PFSK-1 (cell line): ENCODE results near the gene PRDM16.

Experiments
- FOXP2 ChIP-seq: optimal IDR thresholded peaks from 2 replicates; pipeline ENCODE3; 2011; ENCODE audit warnings: borderline replicate concordance, control low read depth, inconsistent platforms; ENCODE audit not compliant: insufficient read depth; ENCODE audit errors: extremely low read length, extremely low read depth
- POLR2AphosphoS5 ChIP-seq: IDR thresholded peaks from 2 replicates; pipeline ENCODE4 v1.6.1; 2012; ENCODE audit warnings: low read depth, mild to moderate bottlenecking, control low read depth, low read length, moderate library complexity
- REST ChIP-seq, 2 experiments: IDR thresholded peaks; 2 replicates each; pipeline versions ENCODE4 v1.6.1 to v1.8.0; 2011 to 2012; ENCODE audit warnings: low read depth in 2 of 2, low read length in 2 of 2, control low read depth in 1 of 2, inconsistent platforms in 1 of 2, mild to moderate bottlenecking in 1 of 2, moderate library complexity in 1 of 2; ENCODE audit not compliant: insufficient read depth in 1 of 2
- SIN3A ChIP-seq: IDR thresholded peaks from 2 replicates; pipeline ENCODE4 v1.6.1; 2012; ENCODE audit warnings: mild to moderate bottlenecking, low read length, moderate library complexity, borderline replicate concordance; ENCODE audit not compliant: insufficient read depth
- TAF1 ChIP-seq: IDR thresholded peaks from 2 replicates; pipeline ENCODE4 v1.6.1; 2012; ENCODE audit warnings: low read length, control low read depth, borderline replicate concordance; ENCODE audit not compliant: insufficient read depth

PRDM16 gene

GRCh38 chr1:3261007-3261968 is 192.3 kb downstream of the PRDM16 start:
- TF ChIP-seq FOXP2 (no peak), POLR2AphosphoS5 (no peak), TAF1 (no peak), REST (IDR thresholded peaks at IDR 0.05; ENCODE audit: insufficient read depth in 1 of 2, low read depth in 2 of 2, low read length in 2 of 2) (no peak), SIN3A (no peak)

GRCh38 chr1:3261969-3262579 is 193.1 kb downstream of the PRDM16 start:
- no peak for TF ChIP-seq REST (IDR thresholded peaks at IDR 0.05; ENCODE audit: insufficient read depth in 1 of 2, low read depth in 2 of 2, low read length in 2 of 2)
- no peak for TF ChIP-seq TAF1

DNA sequence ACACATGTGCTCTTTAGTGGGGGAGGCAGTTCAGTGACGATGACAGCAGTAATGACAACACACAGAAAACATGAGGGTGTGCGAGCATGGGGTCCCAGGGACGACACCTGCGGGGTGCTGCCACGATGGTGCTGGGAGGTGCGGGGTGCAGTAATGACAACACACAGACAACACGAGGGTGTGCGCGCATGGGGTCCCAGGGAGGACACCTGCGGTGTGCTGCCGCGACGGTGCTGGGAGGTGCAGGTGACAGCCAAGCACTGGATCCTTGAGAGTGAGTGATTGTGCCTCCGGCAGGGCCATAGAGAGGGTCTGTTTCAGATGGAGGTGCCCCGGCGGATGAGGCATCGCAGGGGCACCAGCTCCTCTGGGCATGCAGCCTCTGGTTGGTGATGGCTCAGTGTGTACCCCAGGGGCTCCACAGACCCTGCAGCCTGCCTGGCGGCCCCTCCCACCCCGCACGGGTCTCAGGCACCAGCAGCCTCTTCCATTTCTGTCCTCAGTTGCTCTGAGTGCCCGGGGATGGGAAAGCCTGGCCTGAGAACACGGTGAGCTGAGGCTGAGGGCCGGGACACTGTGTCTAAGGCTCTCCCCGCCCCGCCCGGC is 193.8 kb downstream of the PRDM16 start:
- TF ChIP-seq FOXP2 (no peak), REST (IDR thresholded peaks at IDR 0.05; ENCODE audit: insufficient read depth in 1 of 2, low read depth in 2 of 2, low read length in 2 of 2) (no peak), POLR2AphosphoS5 (no peak), SIN3A (no peak), TAF1 (no peak)

DNA sequence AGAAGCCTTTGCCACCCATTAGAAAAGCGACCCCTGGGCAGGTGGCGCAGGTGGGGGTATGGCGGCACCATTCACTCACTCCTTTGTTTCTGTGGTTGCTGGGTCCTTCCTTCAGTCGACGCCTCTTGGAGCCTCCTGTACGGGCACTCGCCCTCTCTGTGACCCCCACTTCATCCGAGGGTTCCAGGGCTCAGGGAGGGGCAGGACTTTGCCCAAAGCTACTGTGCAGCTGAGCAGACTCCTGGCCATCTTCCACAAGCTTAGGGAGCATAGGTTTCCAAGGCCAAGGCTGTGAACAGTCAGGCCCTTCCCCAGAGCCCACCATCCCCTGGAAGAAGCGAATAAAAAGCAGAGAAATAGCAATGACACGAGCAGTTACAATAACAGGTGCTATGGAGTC is 194.8 kb downstream of the PRDM16 start:
- no peak for TF ChIP-seq TAF1

DNA sequence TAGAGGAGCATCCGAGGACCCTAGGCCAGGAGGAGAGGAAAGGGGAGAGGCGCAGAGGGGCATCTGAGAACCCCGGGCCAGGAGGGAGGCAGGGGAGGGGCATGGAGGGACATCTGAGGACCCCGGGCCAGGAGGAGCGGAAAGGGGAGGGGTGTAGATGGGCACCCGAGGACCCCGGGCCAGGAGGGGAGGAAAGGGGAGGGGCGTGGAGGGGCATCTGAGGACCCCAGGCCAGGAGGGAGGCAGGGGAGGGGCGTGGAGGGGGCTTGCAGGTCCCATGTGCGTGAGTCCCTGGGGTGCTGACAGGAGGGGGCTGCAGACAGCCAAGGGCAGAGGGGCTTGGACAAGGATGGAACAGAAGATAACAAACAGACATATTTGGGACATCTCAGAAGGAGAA is 195.5 kb downstream of the PRDM16 start:
- no peak for TF ChIP-seq SIN3A
- no peak for TF ChIP-seq REST (IDR thresholded peaks at IDR 0.05; ENCODE audit: insufficient read depth in 1 of 2, low read depth in 2 of 2, low read length in 2 of 2)
- TF ChIP-seq POLR2AphosphoS5 = no peak
- TF ChIP-seq FOXP2 = no peak
- TF ChIP-seq TAF1 = no peak
